OCI-LY7 (cell line): Measurements from ENCODE around the gene KCNG1. TPM values are rescaled to one million over a fixed set of nuclear protein-coding genes. Genes with fewer than 3 reads are reported as not detected.
A peak's percentile ranks its signal among the peaks of the same experiment; 100 is the strongest.

Source experiments
- BruUV-seq: library from RNA; stranded (reverse); fragments of 400-500 nt; replicated peaks from 2 replicates; lab custom pipeline; 2021; lab: Mats Ljungman, UMichigan
- CTCF ChIA-PET: fragments of 300-600 bp; sonication (Branson Sonifier 250); formaldehyde crosslinking; loops from one replicate; lab custom pipeline; 2022; ENCODE audit warnings: antibody characterized with exemption; ENCODE audit not compliant: unreplicated experiment; lab: Charles Lee
- POLR2A ChIA-PET: fragments of 300-600 bp; sonication (Branson Sonifier 250); formaldehyde crosslinking; loops from one replicate; lab custom pipeline; 2022; ENCODE audit warnings: antibody characterized with exemption; lab: Charles Lee
- DNase-seq: peaks from one replicate; pipeline ENCODE4 v3.0.0-alpha.2; 2015; ENCODE audit warnings: low spot score
- H2AFZ ChIP-seq: fragments of 200-600 bp; sonication (generic), shearing (Covaris generic); 2 replicates; pipeline ENCODE4 v1.6.1; 2014; ENCODE audit warnings: mild to moderate bottlenecking, antibody characterized with exemption, low read length, moderate library complexity
- H3K27ac ChIP-seq: fragments of 200-600 bp; sonication (generic); 2 replicates; pipeline ENCODE4 v1.5.1; 2014; ENCODE audit warnings: mixed run types, low read depth, mild to moderate bottlenecking, moderate library complexity, low read length, inconsistent platforms; ENCODE audit not compliant: poor library complexity, severe bottlenecking
- H3K36me3 ChIP-seq: fragments of 200-600 bp; sonication (generic); 2 replicates; pipeline ENCODE4 v1.6.1; 2014; ENCODE audit warnings: mild to moderate bottlenecking, antibody characterized with exemption, low read length, moderate library complexity, mixed read lengths; ENCODE audit not compliant: insufficient read depth
- H3K4me1 ChIP-seq: fragments of 200-600 bp; sonication (generic); 2 replicates; pipeline ENCODE4 v1.5.1; 2014; ENCODE audit warnings: mild to moderate bottlenecking, low read length; ENCODE audit not compliant: insufficient read depth, poor library complexity, severe bottlenecking
- H3K4me2 ChIP-seq: fragments of 200-600 bp; sonication (generic); 2 replicates; pipeline ENCODE4 v1.6.1; 2014; ENCODE audit warnings: mild to moderate bottlenecking, low read length
- H3K4me3 ChIP-seq: fragments of 200-600 bp; sonication (generic); 2 replicates; pipeline ENCODE4 v1.5.1; 2014; ENCODE audit warnings: mild to moderate bottlenecking, low read depth, low read length; ENCODE audit not compliant: poor library complexity, severe bottlenecking
- H3K79me2 ChIP-seq: fragments of 200-600 bp; sonication (generic); 2 replicates; pipeline ENCODE4 v1.6.1; 2016; ENCODE audit warnings: low read depth, mild to moderate bottlenecking, low read length, moderate library complexity, mixed read lengths; ENCODE audit not compliant: insufficient read depth
- H3K9me2 ChIP-seq: fragments of 200-600 bp; sonication (generic); 2 replicates; pipeline ENCODE4 v1.6.1; 2016; ENCODE audit warnings: mild to moderate bottlenecking, low read length, mixed read lengths; ENCODE audit not compliant: insufficient read depth
- H3K9me3 ChIP-seq: fragments of 200-600 bp; sonication (generic); 2 replicates; pipeline ENCODE4 v1.6.1; 2014; ENCODE audit warnings: mild to moderate bottlenecking, mixed run types, low read length, mixed read lengths
- H4K20me1 ChIP-seq: fragments of 200-600 bp; sonication (generic); 2 replicates; pipeline ENCODE4 v1.6.1; 2014; ENCODE audit warnings: mild to moderate bottlenecking, antibody characterized with exemption, low read length, moderate library complexity, mixed read lengths; ENCODE audit not compliant: insufficient read depth
- CTCF ChIP-seq: fragments of 200-600 bp; sonication (generic); conservative IDR thresholded peaks from 2 replicates; pipeline ENCODE4 v1.5.1; 2014; ENCODE audit warnings: mild to moderate bottlenecking, antibody characterized with exemption, low read length, moderate library complexity, mixed read lengths
- EZH2phosphoT487 ChIP-seq: fragments of 200-600 bp; sonication (generic); IDR thresholded peaks from 2 replicates; pipeline ENCODE4 v1.6.1; 2018; ENCODE audit warnings: low read depth, borderline replicate concordance, mild to moderate bottlenecking, mixed run types, antibody characterized with exemption, low read length, moderate library complexity, mixed read lengths
- intact Hi-C: fragments of 100-400 bp; cut with micrococcal nuclease; formaldehyde crosslinking; loops from one replicate; pipeline ENCODE4 v1.10.0; 2022; ENCODE audit not compliant: unreplicated experiment
- total RNA-seq, 2 experiments: library from RNA; depleted of rRNA in 1 of 2; stranded (reverse); fragments of >200 nt in 1 of 2; shearing (Covaris generic) in 1 of 2; gene quantifications; 2 replicates each; pipeline ENCODE4 v1.2.3, GENCODE V29; 2014 to 2022

Gene KCNG1
- total RNA-seq, 2 experiments from 2014 or later, result not detected

DNA sequence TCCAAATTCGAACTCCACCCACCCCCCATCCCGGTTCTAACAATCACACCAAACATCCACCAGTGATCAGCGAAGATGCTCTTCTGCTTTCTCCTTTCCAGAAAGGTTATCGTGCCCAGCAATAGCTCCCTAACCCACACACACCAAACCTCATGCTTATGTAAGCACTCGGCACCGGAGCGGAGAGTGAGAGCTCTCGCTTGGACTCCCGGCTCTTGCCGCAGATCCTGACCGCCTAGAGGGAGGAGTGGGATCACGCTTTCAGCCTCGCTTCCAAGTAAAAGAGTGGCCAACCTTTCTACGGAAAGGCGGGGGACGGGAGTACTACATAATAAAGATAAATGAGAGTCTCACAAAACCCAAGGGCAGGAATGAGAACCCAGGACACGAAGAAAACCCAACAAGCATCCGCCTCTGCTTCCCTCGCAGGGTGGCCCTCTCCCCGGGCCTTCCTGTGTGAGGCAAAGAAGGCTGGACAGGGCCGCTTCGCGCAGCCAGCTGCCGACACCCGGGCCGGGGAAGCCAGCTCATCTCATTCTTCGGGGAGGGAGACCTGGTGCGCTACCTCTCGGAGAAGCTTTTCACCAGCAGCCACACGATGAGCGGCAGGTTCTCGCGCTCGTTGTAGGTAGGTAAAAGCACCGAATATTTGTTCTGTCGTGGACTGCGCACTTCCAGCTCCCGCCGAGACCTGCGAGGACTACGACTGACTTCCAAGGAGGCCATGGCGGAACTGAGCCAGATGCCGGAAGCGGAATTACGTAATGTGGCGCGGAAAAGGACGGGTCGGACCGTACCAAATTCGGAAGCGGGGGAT lies 64.9 kb downstream of the KCNG1 start, which contains the start of gene DPM1:
DPM1 (minus strand) TSS at position 735 of the 817 bp plus-strand sequence; CDS start at position 726, 9 bp downstream.
- peak within 1 kb of the TSS; percentile 85 for H2AFZ ChIP-seq
- no peak for TF ChIP-seq EZH2phosphoT487
- TF ChIP-seq CTCF, result no peak
- H4K20me1 ChIP-seq, result peaks cover 45% of the 10 kb centered on the region
- no peaks in the 10 kb centered on the region for H3K9me2 ChIP-seq
- no peaks in the 10 kb centered on the region for H3K9me3 ChIP-seq
- peaks cover 57% of the 10 kb centered on the region for H3K36me3 ChIP-seq
- H3K4me1 ChIP-seq, result peaks cover 44% of the 10 kb centered on the region
- CTCF ChIA-PET, result interaction anchor here (1.7 kb wide), 1 partner anchor 29 kb away, joined by 5 read pairs; no protein-coding TSS in a partner anchor
- H3K4me2 ChIP-seq, result peak within 1 kb of the TSS; percentile 99
- POLR2A ChIA-PET, result interaction anchor here (0.5 to 1.5 kb wide), 9 partner anchors 10 to 422 kb away, joined by 3 to 5 read pairs (median 4); partner anchors contain the start of gene ADNP
- intact Hi-C loops, result loop anchor here (1.0 to 2.0 kb wide), 2 partner anchors 27 to 227 kb away; partner anchors contain the start of genes ADNP and PARD6B
- BruUV-seq, result no TSS peak
- peaks cover 77% of the 10 kb centered on the region for H3K79me2 ChIP-seq
- H3K4me3 ChIP-seq, result peak within 1 kb of the TSS; percentile 100
- H3K27ac ChIP-seq, result peak within 1 kb of the TSS; percentile 64
- DNase-seq, result peak; percentile 94

DNA sequence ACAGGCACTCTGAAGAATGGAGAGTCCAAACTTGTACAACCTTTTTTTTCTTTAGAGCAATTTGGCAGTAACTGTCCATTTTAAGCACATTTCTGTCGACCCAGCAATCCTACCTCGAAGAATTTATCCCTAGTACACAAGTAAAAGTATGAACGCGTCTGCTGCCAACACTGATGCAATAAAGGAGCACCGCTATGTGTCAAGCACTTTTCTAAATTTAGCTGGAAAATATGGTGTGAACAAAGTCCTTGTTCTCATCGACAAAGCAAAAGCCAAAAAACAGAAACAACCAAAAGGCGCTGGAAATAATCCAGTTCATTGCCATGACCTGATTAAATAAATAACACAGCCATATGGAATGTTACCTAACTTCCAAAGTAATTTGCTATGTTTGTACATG lies 65.6 kb downstream of the KCNG1 start:
- TF ChIP-seq CTCF, result no peak
- TF ChIP-seq EZH2phosphoT487, result no peak
- H3K4me1 ChIP-seq, result peaks cover 44% of the 10 kb centered on the region
- peak overlapping the region; percentile 64 for H3K27ac ChIP-seq
- peaks cover 63% of the 10 kb centered on the region for H3K36me3 ChIP-seq
- no peak overlapping the region for H2AFZ ChIP-seq
- H3K79me2 ChIP-seq, result peaks cover 83% of the 10 kb centered on the region
- no peaks in the 10 kb centered on the region for H3K9me2 ChIP-seq
- peak overlapping the region; percentile 100 for H3K4me3 ChIP-seq
- ChIA-PET POLR2A (interaction anchor here (0.7 to 1.5 kb wide), 4 partner anchors 15 to 147 kb away, joined by 3 to 5 read pairs (median 4); partner anchors contain the start of gene ADNP), CTCF (interaction anchor here (1.7 kb wide), 1 partner anchor 28 kb away, joined by 5 read pairs; no protein-coding TSS in a partner anchor)
- DNase-seq, result peak; percentile 11
- peak overlapping the region; percentile 99 for H3K4me2 ChIP-seq
- no TSS peak for BruUV-seq
- intact Hi-C loops, result no loop called here
- H3K9me3 ChIP-seq, result no peaks in the 10 kb centered on the region
- H4K20me1 ChIP-seq, result peaks cover 45% of the 10 kb centered on the region
